Neural cell (in vitro differentiated cells): ENCODE results near the gene DHFR2. TPM values are rescaled to one million over a fixed set of nuclear protein-coding genes. Genes with fewer than 3 reads are reported as not detected.
A peak's percentile ranks its signal among the peaks of the same experiment; 100 is the strongest.

Experiments used
- H2AFZ ChIP-seq: fragments of 200-600, 300-800 bp; sonication (generic), shearing (Covaris generic); 2 replicates; pipeline ENCODE4 v1.6.0; 2014; ENCODE audit warnings: low read depth, mild to moderate bottlenecking, antibody characterized with exemption, low read length, moderate library complexity
- H3F3A ChIP-seq: fragments of 200-600 bp; shearing (Covaris generic); 2 replicates; pipeline ENCODE4 v1.6.1; 2016; ENCODE audit warnings: mild to moderate bottlenecking, moderate library complexity, mixed read lengths, antibody characterized with exemption, low read length; ENCODE audit not compliant: insufficient read depth, poor library complexity, severe bottlenecking
- H3K27ac ChIP-seq: fragments of 200-600, 300-800 bp; sonication (generic), shearing (Covaris generic); 2 replicates; pipeline ENCODE4 v1.5.1; 2014; ENCODE audit warnings: mild to moderate bottlenecking, low read length, moderate library complexity
- H3K27me3 ChIP-seq: fragments of 300-800, 200-600 bp; sonication (generic), shearing (Covaris generic); 2 replicates; pipeline ENCODE4 v1.6.0; 2014; ENCODE audit warnings: mild to moderate bottlenecking, low read depth, low read length, moderate library complexity; ENCODE audit not compliant: insufficient read depth
- H3K36me3 ChIP-seq: fragments of 300-800, 200-600 bp; sonication (generic), shearing (Covaris generic); 2 replicates; pipeline ENCODE4 v1.5.1; 2014; ENCODE audit warnings: mild to moderate bottlenecking, antibody characterized with exemption, low read length, moderate library complexity; ENCODE audit not compliant: insufficient read depth
- H3K4me2 ChIP-seq: fragments of 300-800, 200-600 bp; sonication (generic), shearing (Covaris generic); 2 replicates; pipeline ENCODE4 v1.6.0; 2014; ENCODE audit warnings: mild to moderate bottlenecking, low read length
- H3K4me3 ChIP-seq: fragments of 300-800, 200-600 bp; sonication (generic), shearing (Covaris generic); 2 replicates; pipeline ENCODE4 v1.5.1; 2014; ENCODE audit warnings: mild to moderate bottlenecking, low read length, moderate library complexity
- H3K79me2 ChIP-seq: fragments of 200-600 bp; shearing (Covaris generic); replicated peaks from 2 replicates; pipeline ENCODE4 v1.6.0; 2014; ENCODE audit warnings: mild to moderate bottlenecking, low read length, moderate library complexity; ENCODE audit not compliant: insufficient read depth
- H3K9ac ChIP-seq: fragments of 300-800, 200-600 bp; sonication (generic), shearing (Covaris generic); 2 replicates; pipeline ENCODE4 v1.6.1; 2016; ENCODE audit warnings: mild to moderate bottlenecking, low read length, mixed read lengths
- H3K9me2 ChIP-seq: fragments of 200-600 bp; shearing (Covaris generic); 2 replicates; pipeline ENCODE4 v1.6.1; 2016; ENCODE audit warnings: mild to moderate bottlenecking, low read length, mixed read lengths; ENCODE audit not compliant: insufficient read depth
- H3K9me3 ChIP-seq: fragments of 200-600, 300-800 bp; sonication (generic), shearing (Covaris generic); 2 replicates; pipeline ENCODE4 v1.6.1; 2016; ENCODE audit warnings: mild to moderate bottlenecking, mixed run types, low read length, moderate library complexity, mixed read lengths
- H4K20me1 ChIP-seq: fragments of 200-600 bp; shearing (Covaris generic); 2 replicates; pipeline ENCODE4 v1.6.1; 2016; ENCODE audit warnings: mild to moderate bottlenecking, mixed run types; ENCODE audit not compliant: insufficient read depth
- EP300 ChIP-seq: fragments of 450-650 bp; conservative IDR thresholded peaks from 2 replicates; pipeline ENCODE4 v1.6.1; 2014; ENCODE audit warnings: antibody characterized with exemption, mild to moderate bottlenecking, moderate library complexity; ENCODE audit not compliant: poor library complexity, severe bottlenecking
- EZH2 ChIP-seq: fragments of 200-600, 300-800 bp; shearing (Covaris generic), sonication (generic); IDR thresholded peaks from 2 replicates; pipeline ENCODE4 v1.6.1; 2014; ENCODE audit warnings: antibody characterized with exemption, low read length, borderline replicate concordance, mild to moderate bottlenecking; ENCODE audit not compliant: insufficient read depth, poor library complexity, severe bottlenecking
- MXI1 ChIP-seq: fragments of 450-650 bp; conservative IDR thresholded peaks from 2 replicates; pipeline ENCODE4 v1.6.1; 2014; ENCODE audit warnings: antibody characterized with exemption, mild to moderate bottlenecking; ENCODE audit not compliant: poor library complexity, severe bottlenecking
- POLR2AphosphoS5 ChIP-seq: IDR thresholded peaks from 2 replicates; pipeline ENCODE4 v1.6.1; 2012
- RAD21 ChIP-seq: fragments of 450-650 bp; conservative IDR thresholded peaks from 2 replicates; pipeline ENCODE4 v1.6.1; 2014; ENCODE audit warnings: antibody characterized with exemption, mild to moderate bottlenecking, moderate library complexity
- REST ChIP-seq: IDR thresholded peaks from 2 replicates; pipeline ENCODE4 v1.6.1; 2012; ENCODE audit warnings: borderline replicate concordance
- SMC3 ChIP-seq: fragments of 450-650 bp; conservative IDR thresholded peaks from 2 replicates; pipeline ENCODE4 v1.6.1; 2014; ENCODE audit warnings: antibody characterized with exemption, mild to moderate bottlenecking, moderate library complexity; ENCODE audit not compliant: poor library complexity
- TAF1 ChIP-seq: IDR thresholded peaks from 2 replicates; pipeline ENCODE4 v1.6.1; 2012; ENCODE audit warnings: low read depth
- polyA plus RNA-seq: library from polyadenylated mRNA; depleted of rRNA; stranded (reverse); fragments of >200 nt; gene quantifications from 2 replicates; pipeline ENCODE4 v1.2.3, GENCODE V29; 2014
- TF ChIP-seq, protein P1 (sequence below): fragments of 450-650 bp; IDR thresholded peaks from 2 replicates; pipeline ENCODE4 v1.5.1; 2014; ENCODE audit warnings: antibody characterized with exemption, mild to moderate bottlenecking, moderate library complexity; ENCODE audit not compliant: poor library complexity, severe bottlenecking

The DHFR2 gene
- polyA plus RNA-seq, 1 donor from 2014 or later: 5.6 TPM

DNA sequence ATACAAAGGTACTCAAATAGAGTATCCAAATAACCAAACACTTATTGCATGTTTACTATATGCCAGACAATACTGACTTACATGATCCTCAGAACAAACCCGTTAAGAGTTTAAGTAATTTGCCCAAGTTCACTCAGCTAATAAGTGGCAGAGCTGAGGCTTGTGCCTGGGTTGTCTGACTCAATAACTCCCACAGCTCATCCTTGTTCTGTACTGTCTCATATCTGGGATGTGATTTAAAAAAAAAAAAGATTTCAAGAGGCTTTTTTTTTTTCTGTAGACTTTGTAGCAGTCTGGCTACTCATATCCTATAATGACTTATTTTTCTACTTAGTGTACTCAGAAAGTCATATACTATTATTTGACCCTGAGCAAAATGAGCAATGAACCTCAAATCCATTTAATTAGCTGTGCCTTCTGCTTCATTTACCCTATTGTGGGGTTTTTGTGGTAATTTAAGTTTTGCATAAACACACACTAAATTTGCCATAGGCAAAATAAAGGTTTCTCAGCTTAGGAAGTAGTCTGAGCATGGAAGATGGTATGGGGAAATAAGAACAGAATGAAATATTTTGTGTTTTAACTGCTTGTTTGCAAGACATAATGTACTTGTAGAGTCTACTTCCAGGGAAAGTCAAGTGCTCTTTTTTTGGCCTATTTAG, 3.2 kb upstream of the DHFR2 start:
- Histone ChIP-seq H3F3A (no peaks in the 10 kb centered on the region), H3K79me2 (peaks cover 34% of the 10 kb centered on the region), H3K27ac (no peak overlapping the region), H3K9me3 (no peaks in the 10 kb centered on the region), H3K9ac (no peak overlapping the region), H3K9me2 (no peaks in the 10 kb centered on the region), H3K27me3 (no peaks in the 10 kb centered on the region), H2AFZ (no peak overlapping the region), H3K4me3 (peak overlapping the region; percentile 73), H3K36me3 (peaks cover 6% of the 10 kb centered on the region), H3K4me2 (peak overlapping the region; percentile 45), H4K20me1 (no peaks in the 10 kb centered on the region)
- no peak for TF ChIP-seq EP300
- TF ChIP-seq POLR2AphosphoS5: no peak
- TF ChIP-seq REST: no peak
- no peak for TF ChIP-seq SMC3
- TF ChIP-seq, protein P1, sequence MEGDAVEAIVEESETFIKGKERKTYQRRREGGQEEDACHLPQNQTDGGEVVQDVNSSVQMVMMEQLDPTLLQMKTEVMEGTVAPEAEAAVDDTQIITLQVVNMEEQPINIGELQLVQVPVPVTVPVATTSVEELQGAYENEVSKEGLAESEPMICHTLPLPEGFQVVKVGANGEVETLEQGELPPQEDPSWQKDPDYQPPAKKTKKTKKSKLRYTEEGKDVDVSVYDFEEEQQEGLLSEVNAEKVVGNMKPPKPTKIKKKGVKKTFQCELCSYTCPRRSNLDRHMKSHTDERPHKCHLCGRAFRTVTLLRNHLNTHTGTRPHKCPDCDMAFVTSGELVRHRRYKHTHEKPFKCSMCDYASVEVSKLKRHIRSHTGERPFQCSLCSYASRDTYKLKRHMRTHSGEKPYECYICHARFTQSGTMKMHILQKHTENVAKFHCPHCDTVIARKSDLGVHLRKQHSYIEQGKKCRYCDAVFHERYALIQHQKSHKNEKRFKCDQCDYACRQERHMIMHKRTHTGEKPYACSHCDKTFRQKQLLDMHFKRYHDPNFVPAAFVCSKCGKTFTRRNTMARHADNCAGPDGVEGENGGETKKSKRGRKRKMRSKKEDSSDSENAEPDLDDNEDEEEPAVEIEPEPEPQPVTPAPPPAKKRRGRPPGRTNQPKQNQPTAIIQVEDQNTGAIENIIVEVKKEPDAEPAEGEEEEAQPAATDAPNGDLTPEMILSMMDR: no peak
- no peak for TF ChIP-seq TAF1
- no peak for TF ChIP-seq RAD21
- TF ChIP-seq MXI1: no peak
- TF ChIP-seq EZH2: no peak

- no peaks in the 10 kb centered on the region for H3K9me3 ChIP-seq
- peaks cover 6% of the 10 kb centered on the region for H3K36me3 ChIP-seq
- no peaks in the 10 kb centered on the region for H3K27me3 ChIP-seq
- no peak overlapping the region for H2AFZ ChIP-seq
- H3K4me2 ChIP-seq: peak overlapping the region; percentile 45
- H3K9ac ChIP-seq: no peak overlapping the region
- no peaks in the 10 kb centered on the region for H4K20me1 ChIP-seq
- H3K4me3 ChIP-seq: peak overlapping the region; percentile 73
- no peaks in the 10 kb centered on the region for H3F3A ChIP-seq
- TF ChIP-seq EZH2: no peak
- TF ChIP-seq, protein P1: no peak
- TF ChIP-seq MXI1: no peak
- no peak for TF ChIP-seq POLR2AphosphoS5
- no peak for TF ChIP-seq RAD21
- peaks cover 34% of the 10 kb centered on the region for H3K79me2 ChIP-seq
- H3K27ac ChIP-seq: no peak overlapping the region
- H3K9me2 ChIP-seq: no peaks in the 10 kb centered on the region
Measured at GRCh38 chr3:94065122-94065521, 2.4 kb upstream of the DHFR2 start.
